Activated T-helper 2 cell treated with anti-CD3 and anti-CD28 coated beads, Interferon-gamma antibody, Interleukin-2, Interleukin-4, amounts not matched to agents 10 μg/mL and 5 μg/mL and 100 μg/mL, durations not matched to agents 14 hours and 24 hours and 36 hours (primary cell): Measurements from ENCODE around the gene SPAG9. TPM values are rescaled to one million over a fixed set of nuclear protein-coding genes. Genes with fewer than 3 reads are reported as not detected.

Source experiments
- DNase-seq: peaks from one replicate; pipeline ENCODE4 v3.0.0; 2021; ENCODE audit warnings: low spot score
- H3K27ac Mint-ChIP-seq: one replicate; pipeline ENCODE4 v1.8.0; 2021; ENCODE audit warnings: mixed read lengths
- H3K27me3 Mint-ChIP-seq: one replicate; pipeline ENCODE4 v1.8.0; 2021; ENCODE audit warnings: low read depth, mixed read lengths
- H3K36me3 Mint-ChIP-seq: one replicate; pipeline ENCODE4 v1.8.0; 2021; ENCODE audit warnings: low read depth, mixed read lengths
- H3K4me1 Mint-ChIP-seq: one replicate; pipeline ENCODE4 v1.8.0; 2021; ENCODE audit warnings: low read depth, mixed read lengths
- H3K4me3 Mint-ChIP-seq: one replicate; pipeline ENCODE4 v1.8.0; 2021; ENCODE audit warnings: low read depth, mild to moderate bottlenecking, moderate library complexity, mixed read lengths
- H3K9me3 Mint-ChIP-seq: one replicate; pipeline ENCODE4 v1.8.0; 2021; ENCODE audit warnings: mixed read lengths
- intact Hi-C: fragments of 100-400 bp; cut with micrococcal nuclease; formaldehyde crosslinking; loops from one replicate; pipeline ENCODE4 v1.15.1; 2023
- total RNA-seq: library from RNA; stranded (reverse); gene quantifications from 2 replicates; pipeline ENCODE4 v1.2.3, GENCODE V29; 2022

The SPAG9 gene
- total RNA-seq, 1 donor from 2014 or later: 48.1 TPM

GRCh38 chr17:50914505-50915063, 206.1 kb downstream of the SPAG9 start:
- Mint-ChIP-seq H3K9me3 (no peaks in the 10 kb centered on the region), H3K27me3 (no peaks in the 10 kb centered on the region), H3K27ac (no peak overlapping the region), H3K36me3 (no peaks in the 10 kb centered on the region), H3K4me1 (peaks cover 41% of the 10 kb centered on the region), H3K4me3 (no peak overlapping the region)
- no peak for DNase-seq
- intact Hi-C loops: no loop called here

- intact Hi-C loops: no loop called here
- no peak for DNase-seq
- no peaks in the 10 kb centered on the region for H3K27me3 Mint-ChIP-seq
- no peaks in the 10 kb centered on the region for H3K9me3 Mint-ChIP-seq
- no peaks in the 10 kb centered on the region for H3K36me3 Mint-ChIP-seq
- H3K4me1 Mint-ChIP-seq: peaks cover 39% of the 10 kb centered on the region
- no peak overlapping the region for H3K27ac Mint-ChIP-seq
- H3K4me3 Mint-ChIP-seq: no peak overlapping the region
Measured at GRCh38 chr17:50913120-50913519, 207.5 kb downstream of the SPAG9 start.

Other genes starting within 250 kb of the SPAG9 start
- 360 and 373 TPM in 2 replicates for gene NME1, start 32.7 kb upstream of the SPAG9 start, total RNA-seq
- 708 and 735 TPM in 2 replicates for gene NME2, start 45.5 kb upstream of the SPAG9 start, total RNA-seq
- gene MBTD1, start 139.2 kb upstream of the SPAG9 start, total RNA-seq: 11.3 and 11.5 TPM in 2 replicates
- gene UTP18, start 139.7 kb upstream of the SPAG9 start, total RNA-seq: 75.7 and 78.7 TPM in 2 replicates